GM19240 (cell line): Measurements from ENCODE around the gene UBR1.
"Not testable (repeated sequence)": the region's sequence is repeated elsewhere in the genome, so short reads cannot be mapped to it uniquely, and the experiment has no call there.

Source experiments
- DNase-seq: peaks from one replicate; pipeline ENCODE4 v3.0.0; 2011; ENCODE audit warnings: low spot score; ENCODE audit not compliant: insufficient read length

Gene UBR1

GRCh38 chr15:43105778-43106485 lies at the start of gene UBR1:
Gene UBR1 (minus strand): TSS chr15:43106038. CDS start chr15:43106022, 16 bp downstream.
- peak; percentile 87 for DNase-seq

DNA sequence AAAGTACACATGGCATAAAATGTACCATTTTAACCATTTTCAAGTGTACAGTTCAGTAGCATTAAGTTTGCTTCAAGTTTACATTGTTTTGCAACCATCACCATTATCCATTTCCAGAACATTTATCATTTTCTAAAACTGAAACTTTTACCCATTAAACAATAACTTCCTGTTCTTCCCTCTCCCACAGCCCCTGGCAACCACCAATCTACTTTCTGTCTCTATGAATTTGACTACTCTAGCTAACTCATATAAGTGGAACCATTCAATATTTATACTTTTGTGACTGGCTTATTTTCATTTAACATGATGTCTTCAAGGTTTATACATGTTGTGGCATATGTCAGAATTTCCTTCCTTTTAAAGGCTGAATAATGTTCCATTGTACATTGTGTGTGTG lies 47.4 kb upstream of the UBR1 start:
- no peak for DNase-seq

GRCh38 chr15:43151688-43152087 lies 45.9 kb upstream of the UBR1 start:
- no peak for DNase-seq

GRCh38 chr15:43150191-43150929 lies 44.5 kb upstream of the UBR1 start:
- DNase-seq, result no peak

DNA sequence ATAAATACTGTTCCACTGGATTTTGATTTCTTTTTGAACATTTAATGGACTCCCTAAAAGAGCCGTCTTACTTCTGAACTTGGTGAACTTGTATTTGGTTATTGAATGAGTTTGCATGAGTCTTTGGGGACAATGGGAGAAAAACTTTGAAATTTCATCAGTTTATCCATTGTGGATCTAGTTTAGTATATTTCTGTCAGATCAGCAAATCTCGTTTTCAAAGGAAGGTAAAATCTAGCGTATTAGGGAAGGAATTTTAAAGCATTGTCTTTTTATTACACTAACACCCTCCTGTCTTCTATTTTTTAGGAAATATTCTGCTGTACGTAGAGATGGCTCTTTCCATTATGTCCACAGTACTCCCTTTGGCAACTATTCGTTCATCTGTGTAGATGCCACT lies 40.3 kb upstream of the UBR1 start:
- no peak for DNase-seq

DNA sequence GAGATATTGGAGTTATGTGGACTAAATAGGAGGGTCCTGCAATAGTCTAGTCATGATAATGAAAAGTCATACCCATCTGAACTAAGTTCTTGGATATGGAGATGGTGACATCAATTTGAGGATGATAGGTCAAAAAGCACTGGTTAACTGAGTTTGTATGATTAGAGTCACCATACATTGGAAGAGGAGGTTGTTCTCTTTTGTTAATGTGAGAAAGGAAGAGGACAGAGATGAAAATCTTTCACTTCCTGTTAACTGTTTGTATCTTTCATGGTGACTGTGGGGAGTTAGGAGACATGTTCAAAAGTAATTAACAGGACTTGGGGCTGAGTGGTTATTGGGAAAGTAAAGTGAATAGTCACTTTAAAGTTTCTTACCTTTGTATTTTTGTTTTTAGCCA lies 38.7 kb upstream of the UBR1 start:
- no peak for DNase-seq

DNA sequence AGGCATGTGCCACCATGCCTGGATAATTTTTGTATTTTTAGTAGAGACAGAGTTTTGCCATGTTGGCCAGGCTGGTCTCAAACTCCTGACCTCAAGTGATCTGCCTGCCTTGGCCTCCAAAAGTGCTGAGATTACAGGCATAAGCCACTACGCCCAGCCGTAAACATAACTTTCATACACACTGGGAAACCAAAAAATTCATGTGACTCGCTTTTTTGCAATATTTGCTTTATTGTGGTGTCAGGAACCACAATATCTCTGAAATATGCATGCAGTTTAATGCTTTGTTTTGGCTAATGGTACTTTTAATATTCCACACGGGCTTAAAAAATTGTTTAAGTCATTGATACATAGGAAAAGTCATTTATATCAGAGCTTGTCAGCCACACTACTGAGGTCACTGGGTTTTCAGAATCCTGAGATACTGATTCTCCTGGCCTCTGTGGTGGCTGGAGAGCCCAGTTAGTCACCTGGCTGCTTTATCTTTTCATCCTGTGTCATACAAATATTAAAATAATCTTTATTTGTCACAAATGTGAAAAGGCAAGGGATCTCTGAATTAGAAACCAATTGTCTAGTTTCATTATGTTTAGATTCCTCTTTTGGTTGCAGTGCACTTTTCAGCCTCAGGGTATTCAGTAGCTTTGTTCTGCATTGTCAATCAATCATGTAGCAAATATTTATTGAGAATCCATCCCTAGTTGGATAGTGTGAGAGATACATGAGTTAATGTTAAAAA lies 37.5 kb upstream of the UBR1 start:
- DNase-seq, result no peak

DNA sequence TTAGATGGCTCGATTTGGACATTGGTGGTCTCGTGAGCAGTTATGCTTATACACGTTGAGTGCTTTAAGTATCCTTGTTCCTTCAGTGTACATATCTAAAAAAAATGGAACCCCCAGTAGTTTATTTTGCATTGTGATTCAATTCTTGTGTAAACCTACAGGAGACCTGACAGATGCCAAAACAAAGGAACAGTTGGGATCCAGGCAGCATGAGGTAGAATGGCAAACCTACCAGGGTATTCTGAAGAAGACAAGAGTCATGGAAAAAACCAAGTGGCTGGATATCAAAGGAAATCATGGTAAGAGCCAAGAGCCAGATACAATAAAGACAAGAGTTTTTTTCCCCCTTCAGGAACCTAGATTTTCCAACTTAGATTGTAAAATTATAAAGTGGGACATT lies 29.5 kb upstream of the UBR1 start:
- DNase-seq, result no peak

- DNase-seq, result no peak
These were observed 28.4 kb upstream of the UBR1 start for GRCh38 chr15:43134157-43134635.

DNA sequence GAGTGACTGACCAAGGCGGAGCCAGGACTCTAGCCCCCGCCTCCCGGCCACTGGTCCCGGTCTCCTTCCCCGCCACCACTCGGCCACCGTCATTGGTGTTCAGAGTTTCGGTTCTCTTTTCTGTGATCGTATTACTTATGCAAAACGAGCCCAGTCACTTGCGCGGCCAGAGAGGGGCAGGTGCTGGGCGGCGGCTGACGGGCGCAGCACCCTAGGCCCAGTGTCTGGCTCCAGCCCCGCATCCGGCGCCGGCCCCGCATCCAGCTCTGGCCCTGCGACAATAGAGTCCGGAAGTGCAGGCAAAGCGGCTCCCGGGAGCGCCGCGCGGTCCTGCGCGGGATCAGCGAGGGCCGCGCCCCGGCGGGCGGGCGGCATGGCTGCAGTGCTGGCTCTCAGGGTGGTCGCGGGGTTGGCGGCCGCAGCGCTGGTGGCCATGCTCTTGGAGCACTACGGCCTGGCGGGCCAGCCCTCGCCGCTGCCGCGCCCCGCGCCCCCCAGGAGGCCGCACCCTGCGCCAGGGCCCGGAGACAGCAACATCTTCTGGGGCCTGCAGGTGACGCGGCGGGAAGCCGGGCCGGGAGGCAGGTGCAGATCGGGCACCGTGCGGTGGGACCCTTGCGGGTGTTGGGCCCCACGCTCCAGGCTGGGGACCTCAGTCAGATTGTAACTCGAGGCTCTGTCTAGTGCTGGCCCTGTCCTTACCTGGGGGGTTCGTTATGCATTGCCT lies 27.8 kb upstream of the UBR1 start, which contains the start of gene TMEM62:
TMEM62 (plus strand) TSS at position 157 of the 727 bp plus-strand sequence; CDS start at position 374, 217 bp downstream.
- peak; percentile 89 for DNase-seq

- no peak for DNase-seq
These were observed 27.1 kb upstream of the UBR1 start for GRCh38 chr15:43132830-43133429.

GRCh38 chr15:43128980-43129335 lies 23.1 kb upstream of the UBR1 start:
- no peak for DNase-seq

DNA sequence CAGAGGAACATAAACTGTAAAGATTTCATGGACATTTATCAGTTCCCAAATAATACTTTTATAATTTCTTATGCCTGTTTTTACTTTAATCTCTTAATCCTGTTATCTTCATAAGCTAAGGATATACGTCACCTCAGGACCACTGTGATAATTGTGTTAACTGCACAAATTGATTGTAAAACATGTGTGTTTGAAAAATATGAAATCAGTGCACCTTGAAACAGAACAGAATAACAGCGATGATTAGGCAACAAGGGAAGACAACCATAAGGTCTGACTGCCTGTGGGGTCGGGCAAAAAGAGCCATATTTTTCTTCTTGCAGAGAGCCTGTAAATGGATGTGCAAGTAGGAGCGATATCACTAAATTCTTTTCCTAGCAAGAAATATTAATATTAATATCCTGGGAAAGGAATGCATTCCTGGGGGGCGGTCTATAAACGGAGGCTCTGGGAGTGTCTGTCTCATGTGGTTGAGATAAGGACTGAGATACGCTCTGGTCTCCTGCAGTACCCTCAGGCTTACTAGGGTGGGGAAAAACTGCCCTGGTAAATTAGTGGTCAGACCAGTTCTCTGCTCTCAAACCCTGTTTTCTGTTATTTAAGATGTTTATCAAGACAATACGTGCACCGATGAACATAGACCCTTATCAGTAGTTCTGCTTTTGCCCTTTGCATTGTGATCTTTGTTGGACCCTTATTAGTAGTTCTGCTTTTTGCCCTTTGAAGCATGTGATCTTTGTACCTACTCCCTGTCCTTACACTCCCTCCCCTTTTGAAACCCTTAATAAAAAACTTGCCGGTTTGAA lies 22.5 kb upstream of the UBR1 start:
- not testable (repeated sequence) for DNase-seq

- no peak for DNase-seq
These were observed 21.9 kb upstream of the UBR1 start for GRCh38 chr15:43127752-43128151.

- DNase-seq, result no peak
These were observed 20.5 kb upstream of the UBR1 start for GRCh38 chr15:43126356-43126755.

DNA sequence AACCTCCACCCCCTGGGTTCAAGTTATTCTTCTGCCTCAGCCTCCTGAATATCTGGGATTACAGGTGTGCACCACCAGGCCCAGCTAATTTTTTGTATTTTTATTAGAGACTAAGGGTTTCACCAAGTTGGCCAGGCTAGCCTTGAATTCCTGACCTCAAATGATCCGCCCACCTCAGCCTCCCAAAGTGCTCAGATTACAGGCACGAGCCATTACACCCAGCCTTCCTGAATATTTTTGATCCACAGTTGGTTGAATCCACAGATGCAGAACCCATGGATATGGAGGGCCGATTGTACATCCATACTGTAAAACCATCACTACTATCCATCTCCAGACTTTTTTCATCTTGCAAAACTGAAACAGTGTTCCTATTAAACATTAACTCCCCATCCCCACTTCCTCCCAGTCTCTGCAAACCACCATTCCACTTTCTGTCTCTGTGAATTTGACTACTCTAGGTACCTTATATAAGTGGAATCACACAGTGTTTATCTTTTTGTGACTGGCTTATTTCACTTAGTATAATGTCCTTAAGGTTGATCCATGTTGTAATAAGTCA lies 19.3 kb upstream of the UBR1 start:
- no peak for DNase-seq

DNA sequence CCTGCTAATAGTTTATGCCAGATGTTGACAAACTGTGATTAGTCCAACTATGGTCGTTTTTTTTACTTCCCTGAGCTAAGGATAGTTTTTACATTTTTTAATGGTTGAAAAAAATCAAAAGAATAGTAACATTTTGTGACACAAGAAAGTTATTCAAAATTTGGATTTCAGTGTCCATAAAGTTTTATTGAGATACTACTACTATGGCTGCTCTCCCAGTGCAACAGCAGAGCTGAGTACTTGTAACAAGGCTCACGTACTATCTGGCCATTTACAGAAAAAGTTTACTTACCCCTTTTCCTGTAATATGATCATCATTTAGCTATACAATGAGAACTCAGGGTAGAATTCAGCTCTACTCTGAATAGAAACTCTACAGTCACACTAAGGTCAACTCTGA lies 16.0 kb upstream of the UBR1 start:
- no peak for DNase-seq

DNA sequence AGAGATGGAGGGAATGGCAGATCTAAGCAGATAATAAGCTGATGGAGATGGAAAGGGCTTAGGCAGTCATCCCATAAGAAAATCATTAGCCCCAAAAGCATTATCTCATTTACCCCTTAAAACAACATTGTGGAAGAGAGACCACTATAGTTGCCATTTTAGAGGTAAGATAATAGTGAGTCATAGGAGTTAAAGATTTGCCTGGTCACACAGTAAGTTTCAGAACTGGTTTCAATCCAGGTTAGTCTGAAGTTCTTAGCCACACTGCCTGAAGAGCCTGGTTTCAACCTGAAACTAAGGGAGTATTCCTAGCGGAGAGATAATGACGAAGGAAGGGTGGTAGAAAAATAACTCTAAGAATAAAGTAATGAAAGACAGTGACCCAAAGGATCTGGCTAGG lies 13.0 kb upstream of the UBR1 start:
- no peak for DNase-seq

- DNase-seq, result no peak
These were observed 12.4 kb upstream of the UBR1 start for GRCh38 chr15:43118286-43118685.

DNA sequence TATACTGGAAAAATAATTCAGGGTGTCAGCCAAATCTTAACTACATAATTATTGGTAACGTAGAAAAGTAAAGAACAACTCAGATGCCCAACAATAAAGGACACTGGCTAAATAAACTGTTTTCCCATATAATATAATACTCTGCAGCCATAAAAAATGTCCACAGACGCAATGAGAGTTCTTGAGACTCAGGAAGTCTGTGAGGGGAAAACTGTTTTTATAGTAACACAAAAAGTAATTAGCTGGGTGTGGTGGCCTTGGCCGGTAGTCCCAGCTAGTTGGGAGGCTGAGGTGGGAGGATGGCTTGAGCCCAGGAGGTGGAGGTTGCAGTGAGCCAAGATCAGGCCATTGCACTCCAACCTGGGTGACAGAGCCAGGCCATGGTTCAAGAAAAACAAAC lies 5.5 kb upstream of the UBR1 start:
- DNase-seq, result no peak
